Effector memory CD8-positive, alpha-beta T cell (primary cell): Measurements from ENCODE around the gene GPR50.

Experiments
- ATAC-seq: fragments of 150-1000 bp; cut with Tn5 transposase; replicated peaks from 2 replicates; pipeline ENCODE4 v1.10.0; 2021; ENCODE audit warnings: mild to moderate bottlenecking, moderate library complexity
- DNase-seq, 3 experiments: peaks; one replicate each; pipeline ENCODE4 v3.0.0; 2021
- H3K27ac Mint-ChIP-seq, 2 donors: one replicate each; pipeline ENCODE4 v1.8.0; 2022; ENCODE audit warnings: mild to moderate bottlenecking in 2 of 2, mixed read lengths in 2 of 2, moderate library complexity in 2 of 2
- H3K27me3 Mint-ChIP-seq, 2 donors: one replicate each; pipeline ENCODE4 v1.8.0; 2022; ENCODE audit warnings: mixed read lengths in 2 of 2
- H3K36me3 Mint-ChIP-seq: one replicate; pipeline ENCODE4 v1.8.0; 2022; ENCODE audit warnings: mild to moderate bottlenecking, moderate library complexity, mixed read lengths; ENCODE audit not compliant: insufficient read depth
- H3K4me1 Mint-ChIP-seq, 2 donors: one replicate each; pipeline ENCODE4 v1.8.0; 2022; ENCODE audit warnings: low read depth in 2 of 2, mixed read lengths in 2 of 2
- H3K4me3 Mint-ChIP-seq, 2 donors: one replicate each; pipeline ENCODE4 v1.8.0; 2022; ENCODE audit warnings: mild to moderate bottlenecking in 2 of 2, mixed read lengths in 2 of 2, moderate library complexity in 2 of 2
- H3K9me3 Mint-ChIP-seq, 2 donors: one replicate each; pipeline ENCODE4 v1.8.0; 2022; ENCODE audit warnings: mixed read lengths in 2 of 2
- total RNA-seq, 9 experiments: gene quantifications; one replicate each; lab custom pipeline; 2026; lab: John Stamatoyannopoulos, UW

GPR50 gene
- total RNA-seq: 0 reads per million in 9 experiments

- Mint-ChIP-seq H3K4me1 (peaks cover 3 to 5% of the 10 kb centered on the region in 2 donors), H3K36me3 (no peaks in the 10 kb centered on the region), H3K27me3 (peaks cover 45 to 86% of the 10 kb centered on the region in 2 donors), H3K4me3 (no peak within 1 kb of the TSS), H3K27ac (no peak within 1 kb of the TSS), H3K9me3 (no peaks in the 10 kb centered on the region)
- no peak for DNase-seq
- ATAC-seq: no peak
These were observed at the start of gene GPR50 for GRCh38 chrX:151176231-151176750. GPR50 (plus strand) TSS chrX:151176584; CDS start chrX:151176722, 138 bp downstream.

GRCh38 chrX:151132531-151132930 lies 43.9 kb upstream of the GPR50 start:
- Mint-ChIP-seq H3K4me1 (no peaks in the 10 kb centered on the region), H3K36me3 (no peaks in the 10 kb centered on the region), H3K27ac (no peak overlapping the region), H3K4me3 (no peak overlapping the region), H3K27me3 (peaks cover 0 to 4% of the 10 kb centered on the region in 2 donors), H3K9me3 (no peaks in the 10 kb centered on the region)
- DNase-seq (no peak), ATAC-seq (no peak)

GRCh38 chrX:151151665-151152267 lies 24.6 kb upstream of the GPR50 start:
- no peak overlapping the region for H3K4me3 Mint-ChIP-seq
- DNase-seq (peak; percentile 2 to 32 (median 27)), ATAC-seq (peak; percentile 37)
- H3K9me3 Mint-ChIP-seq: no peaks in the 10 kb centered on the region
- H3K4me1 Mint-ChIP-seq: no peaks in the 10 kb centered on the region
- H3K27ac Mint-ChIP-seq: no peak overlapping the region
- H3K36me3 Mint-ChIP-seq: no peaks in the 10 kb centered on the region
- peaks cover 19 to 36% of the 10 kb centered on the region in 2 donors for H3K27me3 Mint-ChIP-seq

- Mint-ChIP-seq H3K4me3 (no peak overlapping the region), H3K27ac (no peak overlapping the region), H3K4me1 (no peaks in the 10 kb centered on the region), H3K27me3 (peaks cover 19 to 36% of the 10 kb centered on the region in 2 donors), H3K36me3 (no peaks in the 10 kb centered on the region), H3K9me3 (no peaks in the 10 kb centered on the region)
- no peak for DNase-seq
- ATAC-seq: no peak
These were observed 23.3 kb upstream of the GPR50 start for GRCh38 chrX:151153086-151153485.

- Mint-ChIP-seq H3K4me3 (no peak overlapping the region), H3K27ac (no peak overlapping the region), H3K9me3 (no peaks in the 10 kb centered on the region), H3K27me3 (peaks cover 17 to 36% of the 10 kb centered on the region in 2 donors), H3K4me1 (no peaks in the 10 kb centered on the region), H3K36me3 (no peaks in the 10 kb centered on the region)
- ATAC-seq: no peak
- DNase-seq: no peak
These were observed 22.7 kb upstream of the GPR50 start for GRCh38 chrX:151153667-151154066.

GRCh38 chrX:151155234-151155633 lies 21.1 kb upstream of the GPR50 start:
- H3K27me3 Mint-ChIP-seq: peaks cover 5 to 22% of the 10 kb centered on the region in 2 donors
- H3K4me1 Mint-ChIP-seq: no peaks in the 10 kb centered on the region
- H3K9me3 Mint-ChIP-seq: no peaks in the 10 kb centered on the region
- DNase-seq (no peak), ATAC-seq (no peak)
- no peak overlapping the region for H3K4me3 Mint-ChIP-seq
- no peaks in the 10 kb centered on the region for H3K36me3 Mint-ChIP-seq
- H3K27ac Mint-ChIP-seq: no peak overlapping the region

GRCh38 chrX:151161690-151162089 lies 14.7 kb upstream of the GPR50 start:
- Mint-ChIP-seq H3K4me3 (no peak overlapping the region), H3K9me3 (no peaks in the 10 kb centered on the region), H3K27me3 (peaks cover 21 to 38% of the 10 kb centered on the region in 2 donors), H3K27ac (no peak overlapping the region), H3K4me1 (no peaks in the 10 kb centered on the region), H3K36me3 (no peaks in the 10 kb centered on the region)
- DNase-seq (no peak), ATAC-seq (no peak)

GRCh38 chrX:151167791-151168345 lies 8.5 kb upstream of the GPR50 start:
- no peak for DNase-seq
- Mint-ChIP-seq H3K9me3 (no peaks in the 10 kb centered on the region), H3K36me3 (no peaks in the 10 kb centered on the region), H3K27me3 (peaks cover 16 to 56% of the 10 kb centered on the region in 2 donors), H3K4me1 (no peaks in the 10 kb centered on the region), H3K27ac (no peak overlapping the region), H3K4me3 (no peak overlapping the region)
- no peak for ATAC-seq

GRCh38 chrX:151169783-151170182 lies 6.6 kb upstream of the GPR50 start:
- no peak overlapping the region for H3K4me3 Mint-ChIP-seq
- ATAC-seq (no peak), DNase-seq (no peak)
- H3K27ac Mint-ChIP-seq: no peak overlapping the region
- H3K9me3 Mint-ChIP-seq: no peaks in the 10 kb centered on the region
- H3K4me1 Mint-ChIP-seq: no peaks in the 10 kb centered on the region
- peaks cover 16 to 55% of the 10 kb centered on the region in 2 donors for H3K27me3 Mint-ChIP-seq
- no peaks in the 10 kb centered on the region for H3K36me3 Mint-ChIP-seq

- no peak overlapping the region for H3K4me3 Mint-ChIP-seq
- ATAC-seq: no peak
- no peaks in the 10 kb centered on the region for H3K36me3 Mint-ChIP-seq
- H3K9me3 Mint-ChIP-seq: no peaks in the 10 kb centered on the region
- no peak for DNase-seq
- peaks cover 29 to 84% of the 10 kb centered on the region in 2 donors for H3K27me3 Mint-ChIP-seq
- peaks cover 3 to 5% of the 10 kb centered on the region in 2 donors for H3K4me1 Mint-ChIP-seq
- no peak overlapping the region for H3K27ac Mint-ChIP-seq
These were observed 1.7 kb upstream of the GPR50 start for GRCh38 chrX:151174581-151175282.

GRCh38 chrX:151175283-151176062 lies 911 bp upstream of the GPR50 start:
- H3K4me3 Mint-ChIP-seq: no peak overlapping the region
- peaks cover 3 to 5% of the 10 kb centered on the region in 2 donors for H3K4me1 Mint-ChIP-seq
- H3K36me3 Mint-ChIP-seq: no peaks in the 10 kb centered on the region
- DNase-seq (no peak), ATAC-seq (no peak)
- H3K27me3 Mint-ChIP-seq: peaks cover 37 to 86% of the 10 kb centered on the region in 2 donors
- no peaks in the 10 kb centered on the region for H3K9me3 Mint-ChIP-seq
- H3K27ac Mint-ChIP-seq: no peak overlapping the region

- no peak overlapping the region for H3K27ac Mint-ChIP-seq
- H3K4me1 Mint-ChIP-seq: peaks cover 3 to 5% of the 10 kb centered on the region in 2 donors
- no peaks in the 10 kb centered on the region for H3K9me3 Mint-ChIP-seq
- ATAC-seq: no peak
- H3K27me3 Mint-ChIP-seq: peaks cover 51 to 85% of the 10 kb centered on the region in 2 donors
- DNase-seq: no peak
- no peaks in the 10 kb centered on the region for H3K36me3 Mint-ChIP-seq
- H3K4me3 Mint-ChIP-seq: peak overlapping the region in 1 of 2 donors; percentile 47
These were observed 1.0 kb downstream of the GPR50 start for GRCh38 chrX:151177141-151178027.
